Liver (tissue), 9 donors: ENCODE results near the gene EHD4. TPM values are rescaled to one million over a fixed set of nuclear protein-coding genes. Genes with fewer than 3 reads are reported as not detected.

Experiments
- DNase-seq: peaks from one replicate; pipeline ENCODE4 v3.0.0-alpha.2; 2017; ENCODE audit warnings: low spot score
- H3K27ac ChIP-seq, 2 donors: one replicate each; pipeline ENCODE4 v1.7.0; 2013; ENCODE audit warnings: inconsistent platforms in 2 of 2, low read length in 2 of 2, control low read depth in 1 of 2, low read depth in 1 of 2, mild to moderate bottlenecking in 1 of 2
- H3K27me3 ChIP-seq, 4 donors: one replicate each; pipeline versions ENCODE4 v1.6.1 to v1.7.0; 2013; ENCODE audit warnings: low read length in 3 of 4, inconsistent platforms in 1 of 4, mild to moderate bottlenecking in 1 of 4, moderate library complexity in 1 of 4; ENCODE audit not compliant: control insufficient read depth in 4 of 4, insufficient read depth in 4 of 4
- H3K36me3 ChIP-seq, 4 donors: one replicate each; pipeline versions ENCODE4 v1.6.1 to v1.7.0; 2013; ENCODE audit warnings: low read length in 3 of 4, mild to moderate bottlenecking in 3 of 4, low read depth in 1 of 4, moderate library complexity in 1 of 4; ENCODE audit not compliant: control insufficient read depth in 4 of 4, insufficient read depth in 3 of 4
- H3K4me1 ChIP-seq, 4 donors: one replicate each; pipeline versions ENCODE4 v1.6.1 to v1.7.0; 2013; ENCODE audit warnings: low read length in 3 of 4, mild to moderate bottlenecking in 3 of 4, moderate library complexity in 1 of 4; ENCODE audit not compliant: control insufficient read depth in 4 of 4, insufficient read depth in 4 of 4
- H3K4me3 ChIP-seq, 3 donors: one replicate each; pipeline versions ENCODE4 v1.6.1 to v1.7.0; 2013; ENCODE audit warnings: low read length in 3 of 3, control low read depth in 1 of 3, low read depth in 1 of 3, mild to moderate bottlenecking in 1 of 3
- H3K9ac ChIP-seq, 2 donors: one replicate each; pipeline ENCODE4 v1.7.0; 2013; ENCODE audit warnings: low read length in 2 of 2, mild to moderate bottlenecking in 2 of 2, moderate library complexity in 2 of 2, control low read depth in 1 of 2, low read depth in 1 of 2
- H3K9me3 ChIP-seq, 4 donors: one replicate each; pipeline versions ENCODE4 v1.6.1 to v1.7.0; 2013; ENCODE audit warnings: low read length in 3 of 4; ENCODE audit not compliant: control insufficient read depth in 4 of 4
- CTCF ChIP-seq: fragments of 150-350 bp; IDR thresholded peaks from 2 replicates; pipeline ENCODE4 v1.5.1; 2017; ENCODE audit warnings: improper control_type of control experiment, low read depth, low read length; ENCODE audit not compliant: missing input control
- FOXA1 ChIP-seq: IDR thresholded peaks from 2 replicates; pipeline ENCODE4 v1.6.1; 2016; ENCODE audit warnings: antibody characterized with exemption
- FOXA2 ChIP-seq: IDR thresholded peaks from 2 replicates; pipeline ENCODE4 v1.6.1; 2016; ENCODE audit warnings: antibody characterized with exemption
- GABPA ChIP-seq, 2 donors: IDR thresholded peaks in 1 of 2; conservative IDR thresholded peaks in 1 of 2; 2 replicates each; pipeline ENCODE4 v1.6.1; 2016; ENCODE audit warnings: antibody characterized with exemption in 2 of 2, mild to moderate bottlenecking in 1 of 2, moderate library complexity in 1 of 2
- HNF4A ChIP-seq, 2 donors: conservative IDR thresholded peaks; 2 replicates each; pipeline ENCODE4 v1.6.1; 2016; ENCODE audit warnings: antibody characterized with exemption in 2 of 2, mild to moderate bottlenecking in 2 of 2
- HNF4G ChIP-seq: IDR thresholded peaks from 2 replicates; pipeline ENCODE4 v1.6.1; 2016; ENCODE audit warnings: antibody characterized with exemption
- NR2F2 ChIP-seq: IDR thresholded peaks from 2 replicates; pipeline ENCODE4 v1.6.1; 2016; ENCODE audit warnings: antibody characterized with exemption
- RAD21 ChIP-seq, 2 donors: IDR thresholded peaks; 2 replicates each; pipeline ENCODE4 v1.6.1; 2016; ENCODE audit warnings: antibody characterized with exemption in 2 of 2, mild to moderate bottlenecking in 2 of 2
- RXRA ChIP-seq, 2 donors: IDR thresholded peaks; 2 replicates each; pipeline ENCODE4 v1.6.1; 2017 to 2018; ENCODE audit warnings: antibody characterized with exemption in 2 of 2, mild to moderate bottlenecking in 1 of 2
- SP1 ChIP-seq: IDR thresholded peaks from 2 replicates; pipeline ENCODE4 v1.6.1; 2018; ENCODE audit warnings: antibody characterized with exemption, mild to moderate bottlenecking
- TAF1 ChIP-seq: conservative IDR thresholded peaks from 2 replicates; pipeline ENCODE4 v1.6.1; 2016; ENCODE audit warnings: antibody characterized with exemption, mild to moderate bottlenecking
- YY1 ChIP-seq: IDR thresholded peaks from 2 replicates; pipeline ENCODE4 v1.6.1; 2016; ENCODE audit warnings: antibody characterized with exemption, mild to moderate bottlenecking
- ZBTB33 ChIP-seq: IDR thresholded peaks from 2 replicates; pipeline ENCODE4 v1.6.1; 2016; ENCODE audit warnings: antibody characterized with exemption
- WGBS: extraction: QIAGEN DNeasy Blood & Tissue Kit; methylation state at CpG from one replicate; pipeline ENCODE4 v1.1.7; 2013; 5-methylcytosine and 5-hydroxymethylcytosine counted together
- polyA plus RNA-seq, 2 donors: library from polyadenylated mRNA; stranded (reverse) in 1 of 2; unstranded in 1 of 2; fragments of 200-250 nt in 1 of 2; fragments of >200 nt in 1 of 2; fragmentation: Nextera tagmentation in 1 of 2; extraction: Ambion mirVana in 1 of 2; gene quantifications; one replicate each; pipeline versions ENCODE4 v1.2.1 to v1.2.3, GENCODE V29; 2013 to 2015
- total RNA-seq, 2 donors: library from RNA; depleted of rRNA; stranded (reverse); fragments of >200 nt; gene quantifications; one replicate each; pipeline ENCODE4 v1.2.3, GENCODE V29; 2014
- TF ChIP-seq, protein P1 (sequence below): IDR thresholded peaks from 2 replicates; pipeline ENCODE4 v1.6.1; 2016; ENCODE audit warnings: antibody characterized with exemption
- TF ChIP-seq, protein P2 (sequence below): IDR thresholded peaks from 2 replicates; pipeline ENCODE4 v1.6.1; 2016; ENCODE audit warnings: antibody characterized with exemption, mild to moderate bottlenecking
- TF ChIP-seq, protein P3 (sequence below): IDR thresholded peaks from 2 replicates; pipeline ENCODE4 v1.6.1; 2016; ENCODE audit warnings: antibody characterized with exemption
- donor health status: healthy.
- donor health status: healthy.
- donor health status: healthy.
- donor health status: healthy.
- donor health status: healthy.

The EHD4 gene
- total and polyA plus RNA-seq, 4 donors, result 3.3 to 10.0 (median 6.2) TPM

DNA sequence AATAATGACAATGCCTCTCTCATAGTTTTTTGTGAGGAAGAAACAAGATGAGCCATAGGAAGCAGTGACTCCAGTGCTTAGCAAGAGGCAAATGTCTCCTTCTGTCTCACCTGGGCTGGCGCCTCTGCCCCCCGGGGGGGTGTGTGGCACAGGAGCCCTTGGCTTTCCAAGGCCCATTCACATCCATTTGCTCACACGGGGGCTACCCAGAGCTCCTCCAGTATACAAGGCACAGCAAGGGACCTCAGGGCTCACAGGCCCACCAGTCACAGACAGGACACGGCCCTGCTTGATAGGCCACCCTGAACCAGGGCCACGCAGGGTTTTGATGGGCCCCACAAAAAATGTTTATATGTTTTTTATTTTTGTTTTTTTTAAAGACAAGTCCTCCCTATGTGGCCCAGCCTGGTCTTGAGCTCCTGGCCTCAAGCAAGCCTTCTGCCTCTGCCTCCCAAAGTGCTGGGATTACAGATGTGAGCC is 21.9 kb upstream of the EHD4 start:
- Histone ChIP-seq H3K9me3 (no peaks in the 10 kb centered on the region), H3K9ac (no peak overlapping the region), H3K27me3 (no peaks in the 10 kb centered on the region), H3K27ac (no peak overlapping the region), H3K4me1 (no peaks in the 10 kb centered on the region), H3K4me3 (no peak overlapping the region), H3K36me3 (no peaks in the 10 kb centered on the region)
- DNase-seq, result no peak
- 85% methylated on average over 5 of the region's 5 CpGs for WGBS
- TF ChIP-seq NR2F2 (no peak), SP1 (no peak), CTCF (no peak), RAD21 (IDR thresholded peaks at IDR 0.05) (no peak), GABPA (IDR thresholded peaks at IDR 0.05 in 1 of 2, conservative IDR thresholded peaks at IDR 0.05 in 1 of 2) (no peak), HNF4A (conservative IDR thresholded peaks at IDR 0.05) (no peak), FOXA2 (no peak)
- TF ChIP-seq, protein P1, sequence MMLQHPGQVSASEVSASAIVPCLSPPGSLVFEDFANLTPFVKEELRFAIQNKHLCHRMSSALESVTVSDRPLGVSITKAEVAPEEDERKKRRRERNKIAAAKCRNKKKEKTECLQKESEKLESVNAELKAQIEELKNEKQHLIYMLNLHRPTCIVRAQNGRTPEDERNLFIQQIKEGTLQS, result no peak
- TF ChIP-seq, protein P2, sequence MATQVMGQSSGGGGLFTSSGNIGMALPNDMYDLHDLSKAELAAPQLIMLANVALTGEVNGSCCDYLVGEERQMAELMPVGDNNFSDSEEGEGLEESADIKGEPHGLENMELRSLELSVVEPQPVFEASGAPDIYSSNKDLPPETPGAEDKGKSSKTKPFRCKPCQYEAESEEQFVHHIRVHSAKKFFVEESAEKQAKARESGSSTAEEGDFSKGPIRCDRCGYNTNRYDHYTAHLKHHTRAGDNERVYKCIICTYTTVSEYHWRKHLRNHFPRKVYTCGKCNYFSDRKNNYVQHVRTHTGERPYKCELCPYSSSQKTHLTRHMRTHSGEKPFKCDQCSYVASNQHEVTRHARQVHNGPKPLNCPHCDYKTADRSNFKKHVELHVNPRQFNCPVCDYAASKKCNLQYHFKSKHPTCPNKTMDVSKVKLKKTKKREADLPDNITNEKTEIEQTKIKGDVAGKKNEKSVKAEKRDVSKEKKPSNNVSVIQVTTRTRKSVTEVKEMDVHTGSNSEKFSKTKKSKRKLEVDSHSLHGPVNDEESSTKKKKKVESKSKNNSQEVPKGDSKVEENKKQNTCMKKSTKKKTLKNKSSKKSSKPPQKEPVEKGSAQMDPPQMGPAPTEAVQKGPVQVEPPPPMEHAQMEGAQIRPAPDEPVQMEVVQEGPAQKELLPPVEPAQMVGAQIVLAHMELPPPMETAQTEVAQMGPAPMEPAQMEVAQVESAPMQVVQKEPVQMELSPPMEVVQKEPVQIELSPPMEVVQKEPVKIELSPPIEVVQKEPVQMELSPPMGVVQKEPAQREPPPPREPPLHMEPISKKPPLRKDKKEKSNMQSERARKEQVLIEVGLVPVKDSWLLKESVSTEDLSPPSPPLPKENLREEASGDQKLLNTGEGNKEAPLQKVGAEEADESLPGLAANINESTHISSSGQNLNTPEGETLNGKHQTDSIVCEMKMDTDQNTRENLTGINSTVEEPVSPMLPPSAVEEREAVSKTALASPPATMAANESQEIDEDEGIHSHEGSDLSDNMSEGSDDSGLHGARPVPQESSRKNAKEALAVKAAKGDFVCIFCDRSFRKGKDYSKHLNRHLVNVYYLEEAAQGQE, result no peak
- TF ChIP-seq, protein P3, sequence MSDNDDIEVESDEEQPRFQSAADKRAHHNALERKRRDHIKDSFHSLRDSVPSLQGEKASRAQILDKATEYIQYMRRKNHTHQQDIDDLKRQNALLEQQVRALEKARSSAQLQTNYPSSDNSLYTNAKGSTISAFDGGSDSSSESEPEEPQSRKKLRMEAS, result no peak

DNA sequence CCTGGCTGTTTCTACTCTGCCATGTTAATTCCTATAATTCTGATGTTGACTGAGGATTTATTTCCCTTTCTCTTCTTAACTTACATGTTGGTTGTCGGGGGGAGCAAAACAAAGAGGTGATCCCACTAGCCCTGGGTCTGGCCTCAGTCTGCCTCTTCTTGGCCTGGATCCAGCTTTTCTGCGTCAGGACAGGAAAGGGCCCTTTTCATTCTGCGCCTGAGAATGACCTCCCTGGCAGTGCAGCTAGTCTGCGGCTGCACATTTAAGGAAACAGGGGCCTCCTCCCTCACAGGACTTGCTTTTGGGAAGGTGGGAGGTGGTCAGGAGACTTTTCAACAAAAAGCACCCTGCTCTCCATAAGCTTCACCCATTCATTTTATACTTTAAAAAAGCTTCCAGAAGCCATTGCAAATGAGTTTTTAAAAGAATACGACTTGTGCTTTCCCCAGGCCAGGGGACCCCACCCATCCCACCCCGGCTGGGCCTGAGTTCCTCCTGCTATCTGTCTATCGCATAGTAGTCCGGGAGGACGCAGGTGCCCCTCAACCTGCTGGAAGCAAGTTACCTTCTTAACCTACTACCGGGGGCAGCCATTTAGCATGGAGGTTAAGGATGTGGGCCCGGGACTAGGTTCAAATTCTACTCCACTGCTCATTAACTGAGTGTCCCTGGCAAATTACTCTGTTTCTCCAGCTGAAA is 21.3 kb upstream of the EHD4 start:
- no peaks in the 10 kb centered on the region for H3K4me1 ChIP-seq
- no peak for TF ChIP-seq FOXA2
- TF ChIP-seq ZBTB33, result no peak
- no peak for TF ChIP-seq HNF4A (conservative IDR thresholded peaks at IDR 0.05)
- TF ChIP-seq YY1, result no peak
- no peak for TF ChIP-seq TAF1
- TF ChIP-seq CTCF, result no peak
- no peak for TF ChIP-seq SP1
- TF ChIP-seq RXRA (IDR thresholded peaks at IDR 0.05), result no peak
- TF ChIP-seq, protein P2, result no peak
- TF ChIP-seq, protein P1, result no peak
- TF ChIP-seq HNF4G, result no peak
- TF ChIP-seq GABPA (IDR thresholded peaks at IDR 0.05 in 1 of 2, conservative IDR thresholded peaks at IDR 0.05 in 1 of 2), result no peak
- TF ChIP-seq NR2F2, result no peak
- no peak for TF ChIP-seq FOXA1

More for the DNA sequence above, 21.3 kb upstream of the EHD4 start:
- H3K4me3 ChIP-seq, result no peak overlapping the region
- whole genome bisulfite sequencing, result 80% methylated on average over 11 of the region's 11 CpGs
- H3K9me3 ChIP-seq, result no peaks in the 10 kb centered on the region
- H3K36me3 ChIP-seq, result no peaks in the 10 kb centered on the region
- no peak for DNase-seq
- H3K9ac ChIP-seq, result no peak overlapping the region
- H3K27me3 ChIP-seq, result no peaks in the 10 kb centered on the region
- H3K27ac ChIP-seq, result no peak overlapping the region
